Placental pericyte (primary cell): Measurements from ENCODE around the gene TADA1. TPM values are rescaled to one million over a fixed set of nuclear protein-coding genes. Genes with fewer than 3 reads are reported as not detected.

Source experiments
- total RNA-seq: library from RNA; depleted of rRNA; stranded (reverse); fragments of >200 nt; gene quantifications from 2 replicates; pipeline ENCODE4 v1.2.3, GENCODE V29; 2012

Gene TADA1, protein sequence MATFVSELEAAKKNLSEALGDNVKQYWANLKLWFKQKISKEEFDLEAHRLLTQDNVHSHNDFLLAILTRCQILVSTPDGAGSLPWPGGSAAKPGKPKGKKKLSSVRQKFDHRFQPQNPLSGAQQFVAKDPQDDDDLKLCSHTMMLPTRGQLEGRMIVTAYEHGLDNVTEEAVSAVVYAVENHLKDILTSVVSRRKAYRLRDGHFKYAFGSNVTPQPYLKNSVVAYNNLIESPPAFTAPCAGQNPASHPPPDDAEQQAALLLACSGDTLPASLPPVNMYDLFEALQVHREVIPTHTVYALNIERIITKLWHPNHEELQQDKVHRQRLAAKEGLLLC
- 9.6 and 12.5 TPM in 2 replicates for total RNA-seq

DNA sequence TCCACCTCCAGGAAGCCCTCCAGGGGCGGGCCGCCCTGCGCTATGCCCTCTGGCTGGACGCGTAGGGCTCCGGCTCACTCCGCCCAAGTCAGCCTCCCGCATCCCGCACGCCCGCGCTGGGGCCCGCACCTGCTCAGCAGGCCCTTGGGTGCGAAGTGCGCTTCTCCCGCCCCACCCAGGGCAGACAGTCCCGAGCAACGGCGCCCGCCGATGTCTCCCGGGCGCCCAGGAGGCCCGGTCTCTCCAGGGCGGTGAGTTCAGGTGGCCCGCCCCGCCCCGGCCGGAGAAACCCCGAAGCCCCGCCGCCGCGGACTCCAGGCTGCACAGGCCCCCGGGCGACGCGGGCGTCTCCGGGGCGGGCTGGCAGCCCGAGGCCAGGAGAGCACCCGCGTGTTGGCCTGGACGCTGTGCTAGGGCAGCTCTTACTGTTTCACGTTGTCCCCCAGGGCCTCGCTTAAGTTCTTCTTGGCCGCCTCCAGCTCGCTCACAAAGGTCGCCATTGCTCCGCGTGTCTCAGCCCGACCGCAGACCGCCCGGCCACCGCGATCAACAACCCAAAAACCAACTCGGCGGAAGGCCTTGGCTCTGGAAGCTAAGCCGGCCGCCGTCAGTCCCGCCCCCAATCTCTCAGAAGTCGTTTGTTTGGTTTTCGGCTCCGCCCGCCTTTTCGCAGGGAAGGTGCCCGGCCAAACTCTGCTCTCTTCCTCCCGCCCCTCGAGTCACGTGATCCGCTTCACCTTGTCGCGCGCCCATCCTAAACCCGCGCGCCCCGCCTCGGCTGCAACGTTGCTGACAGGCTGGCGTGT lies at the start of gene TADA1:
Gene TADA1, minus strand, starts transcription at position 531 of the 806 bp plus-strand sequence. Its CDS starts 31 bp downstream, at position 500.

DNA sequence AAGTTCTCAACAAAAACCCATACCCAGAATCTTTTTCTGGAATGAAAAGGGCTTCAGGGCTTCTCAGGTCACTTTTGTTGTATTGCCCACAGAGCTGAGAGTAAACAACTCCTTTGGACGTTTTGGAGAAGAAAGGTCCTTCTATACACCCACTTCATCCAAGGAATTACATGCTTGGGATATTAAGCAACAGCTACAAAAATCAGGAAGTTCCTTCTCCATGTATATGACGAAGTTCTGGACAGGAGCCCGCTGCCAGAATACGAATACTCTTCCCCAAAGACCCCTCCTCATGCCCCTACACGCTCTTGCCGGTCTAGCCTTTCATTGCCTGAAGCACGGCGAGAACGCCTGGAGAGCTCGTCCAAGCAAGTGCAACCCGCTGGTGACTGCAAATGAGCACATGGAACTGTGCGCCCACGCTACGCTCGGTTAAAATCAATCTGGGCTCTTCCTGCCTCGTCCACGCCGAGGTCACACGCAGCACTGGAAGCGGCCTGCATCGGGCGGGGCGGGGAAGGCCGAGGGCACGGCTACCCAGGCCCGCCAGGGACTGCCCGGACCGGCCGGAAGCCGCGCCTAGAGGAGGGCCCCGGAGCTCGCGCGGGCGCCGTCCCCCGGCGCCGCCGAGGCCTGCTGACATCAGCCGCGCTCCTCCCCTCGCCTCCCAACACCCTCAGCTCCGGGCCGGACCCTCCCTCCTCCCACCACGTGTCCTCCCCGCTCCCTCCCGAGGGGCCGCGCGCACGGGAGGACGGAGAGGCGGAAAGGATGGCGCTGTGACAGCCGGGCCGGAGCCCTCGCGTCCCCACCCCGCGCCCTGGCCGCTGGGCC lies 37.1 kb downstream of the TADA1 start, which contains the start of gene POGK:
Gene POGK, plus strand, starts transcription at position 710 of the 834 bp plus-strand sequence. CDS start 1,482 bp downstream, outside the sequence.

Other genes with a start within 250 kb of the TADA1 start
- gene POGK, start 36.8 kb downstream of the TADA1 start, total RNA-seq, result 25.4 and 35.5 TPM in 2 replicates
- gene ILDR2, start 99.3 kb upstream of the TADA1 start, total RNA-seq, result under 0.01 and 0.14 TPM in 2 replicates
- gene MAEL, start 113.0 kb upstream of the TADA1 start, total RNA-seq, result 33.9 and 79.9 TPM in 2 replicates
- gene GPA33, start 214.1 kb upstream of the TADA1 start, total RNA-seq, result not detected in 2 replicates
- gene STYXL2, start 217.8 kb upstream of the TADA1 start, total RNA-seq, result not detected in 2 replicates